Adipocyte (in vitro differentiated cells): ENCODE data around the gene BDH2.
A peak's percentile ranks its signal among the peaks of the same experiment; 100 is the strongest.

ENCODE experiments used
- DNase-seq: peaks from one replicate; pipeline ENCODE4 v3.0.0-alpha.2; 2015; ENCODE audit warnings: low read depth
- H3K27me3 ChIP-seq: replicated peaks from 2 replicates; pipeline ENCODE4 v1.7.0; 2013; ENCODE audit warnings: mild to moderate bottlenecking, low read length, moderate library complexity; ENCODE audit not compliant: control insufficient read depth, insufficient read depth
- H3K36me3 ChIP-seq: 2 replicates; pipeline ENCODE4 v1.7.0; 2013; ENCODE audit warnings: low read length, mild to moderate bottlenecking, moderate library complexity; ENCODE audit not compliant: control insufficient read depth, insufficient read depth, severe bottlenecking
- H3K4me1 ChIP-seq: 2 replicates; pipeline ENCODE4 v1.7.0; 2013; ENCODE audit warnings: mild to moderate bottlenecking, low read length, moderate library complexity; ENCODE audit not compliant: control insufficient read depth, insufficient read depth
- H3K4me3 ChIP-seq: 2 replicates; pipeline ENCODE4 v1.7.0; 2013; ENCODE audit warnings: mild to moderate bottlenecking, low read length, moderate library complexity
- H3K9ac ChIP-seq: 2 replicates; pipeline ENCODE4 v1.7.0; 2013; ENCODE audit warnings: mild to moderate bottlenecking, low read length, moderate library complexity
- H3K9me3 ChIP-seq: 2 replicates; pipeline ENCODE4 v1.7.0; 2013; ENCODE audit warnings: mild to moderate bottlenecking, low read length, moderate library complexity; ENCODE audit not compliant: control insufficient read depth

The BDH2 gene

GRCh38 chr4:103104886-103105285, 5.3 kb upstream of the BDH2 start:
- no peaks in the 10 kb centered on the region for H3K36me3 ChIP-seq
- H3K4me1 ChIP-seq, result no peaks in the 10 kb centered on the region
- no peaks in the 10 kb centered on the region for H3K27me3 ChIP-seq
- no peak overlapping the region for H3K4me3 ChIP-seq
- no peak overlapping the region for H3K9ac ChIP-seq
- no peaks in the 10 kb centered on the region for H3K9me3 ChIP-seq
- no peak for DNase-seq

GRCh38 chr4:103100691-103101090, 1.1 kb upstream of the BDH2 start:
- H3K36me3 ChIP-seq, result no peaks in the 10 kb centered on the region
- peaks cover 17% of the 10 kb centered on the region for H3K4me1 ChIP-seq
- H3K9ac ChIP-seq, result no peak overlapping the region
- H3K9me3 ChIP-seq, result no peaks in the 10 kb centered on the region
- H3K27me3 ChIP-seq, result no peaks in the 10 kb centered on the region
- no peak for DNase-seq
- H3K4me3 ChIP-seq, result no peak overlapping the region

- peak overlapping the region; percentile 91 for H3K4me3 ChIP-seq
- H3K9me3 ChIP-seq, result no peaks in the 10 kb centered on the region
- H3K9ac ChIP-seq, result peak overlapping the region; percentile 92
- no peaks in the 10 kb centered on the region for H3K27me3 ChIP-seq
- peak; percentile 53 for DNase-seq
- peaks cover 19% of the 10 kb centered on the region for H3K4me1 ChIP-seq
- no peaks in the 10 kb centered on the region for H3K36me3 ChIP-seq
Observed at GRCh38 chr4:103098756-103099440, 736 bp downstream of the BDH2 start.

- Histone ChIP-seq H3K4me1 (peaks cover 19% of the 10 kb centered on the region), H3K36me3 (no peaks in the 10 kb centered on the region), H3K4me3 (peak overlapping the region; percentile 91), H3K27me3 (no peaks in the 10 kb centered on the region), H3K9me3 (no peaks in the 10 kb centered on the region), H3K9ac (peak overlapping the region; percentile 92)
- no peak for DNase-seq
Observed at GRCh38 chr4:103098341-103098740, 1.3 kb downstream of the BDH2 start.

- Histone ChIP-seq H3K9ac (no peak overlapping the region), H3K4me1 (peaks cover 26% of the 10 kb centered on the region), H3K36me3 (no peaks in the 10 kb centered on the region), H3K9me3 (no peaks in the 10 kb centered on the region), H3K27me3 (no peaks in the 10 kb centered on the region), H3K4me3 (no peak overlapping the region)
- DNase-seq, result no peak
Observed at GRCh38 chr4:103097112-103097511, 2.5 kb downstream of the BDH2 start.

GRCh38 chr4:103095080-103095479, 4.6 kb downstream of the BDH2 start:
- peaks cover 30% of the 10 kb centered on the region for H3K4me1 ChIP-seq
- no peaks in the 10 kb centered on the region for H3K9me3 ChIP-seq
- no peaks in the 10 kb centered on the region for H3K27me3 ChIP-seq
- DNase-seq, result no peak
- H3K36me3 ChIP-seq, result peaks cover 11% of the 10 kb centered on the region
- H3K9ac ChIP-seq, result no peak overlapping the region
- no peak overlapping the region for H3K4me3 ChIP-seq

- H3K4me3 ChIP-seq, result peak overlapping the region; percentile 45
- H3K9me3 ChIP-seq, result no peaks in the 10 kb centered on the region
- no peaks in the 10 kb centered on the region for H3K27me3 ChIP-seq
- H3K36me3 ChIP-seq, result peaks cover 39% of the 10 kb centered on the region
- H3K4me1 ChIP-seq, result peaks cover 15% of the 10 kb centered on the region
- peak; percentile 43 for DNase-seq
- H3K9ac ChIP-seq, result no peak overlapping the region
Observed at GRCh38 chr4:103092245-103092644, 7.4 kb downstream of the BDH2 start.

GRCh38 chr4:103091601-103092223, 7.9 kb downstream of the BDH2 start:
- H3K4me1 ChIP-seq, result peaks cover 15% of the 10 kb centered on the region
- H3K27me3 ChIP-seq, result no peaks in the 10 kb centered on the region
- no peak overlapping the region for H3K4me3 ChIP-seq
- no peak overlapping the region for H3K9ac ChIP-seq
- peaks cover 44% of the 10 kb centered on the region for H3K36me3 ChIP-seq
- DNase-seq, result peak; percentile 73
- no peaks in the 10 kb centered on the region for H3K9me3 ChIP-seq

GRCh38 chr4:103089481-103089880, 10.2 kb downstream of the BDH2 start:
- no peak overlapping the region for H3K9ac ChIP-seq
- peaks cover 11% of the 10 kb centered on the region for H3K4me1 ChIP-seq
- peaks cover 65% of the 10 kb centered on the region for H3K36me3 ChIP-seq
- H3K4me3 ChIP-seq, result no peak overlapping the region
- H3K9me3 ChIP-seq, result no peaks in the 10 kb centered on the region
- DNase-seq, result no peak
- no peaks in the 10 kb centered on the region for H3K27me3 ChIP-seq

- Histone ChIP-seq H3K9me3 (no peaks in the 10 kb centered on the region), H3K4me3 (no peak overlapping the region), H3K4me1 (no peaks in the 10 kb centered on the region), H3K27me3 (no peaks in the 10 kb centered on the region), H3K36me3 (peaks cover 80% of the 10 kb centered on the region), H3K9ac (no peak overlapping the region)
- no peak for DNase-seq
Observed at GRCh38 chr4:103086551-103086950, 13.1 kb downstream of the BDH2 start.

- H3K4me1 ChIP-seq, result no peaks in the 10 kb centered on the region
- DNase-seq, result no peak
- H3K4me3 ChIP-seq, result no peak overlapping the region
- H3K9ac ChIP-seq, result no peak overlapping the region
- no peaks in the 10 kb centered on the region for H3K27me3 ChIP-seq
- H3K36me3 ChIP-seq, result peaks cover 79% of the 10 kb centered on the region
- no peaks in the 10 kb centered on the region for H3K9me3 ChIP-seq
Observed at GRCh38 chr4:103085555-103086196, 14.0 kb downstream of the BDH2 start.
